ENCODE results near the gene ABCA1. TPM values are rescaled to one million over a fixed set of nuclear protein-coding genes. Genes with fewer than 3 reads are reported as not detected.

ABCA1 gene
- total RNA-seq, 1 experiment from 2014 or later = 2.3 TPM

DNA sequence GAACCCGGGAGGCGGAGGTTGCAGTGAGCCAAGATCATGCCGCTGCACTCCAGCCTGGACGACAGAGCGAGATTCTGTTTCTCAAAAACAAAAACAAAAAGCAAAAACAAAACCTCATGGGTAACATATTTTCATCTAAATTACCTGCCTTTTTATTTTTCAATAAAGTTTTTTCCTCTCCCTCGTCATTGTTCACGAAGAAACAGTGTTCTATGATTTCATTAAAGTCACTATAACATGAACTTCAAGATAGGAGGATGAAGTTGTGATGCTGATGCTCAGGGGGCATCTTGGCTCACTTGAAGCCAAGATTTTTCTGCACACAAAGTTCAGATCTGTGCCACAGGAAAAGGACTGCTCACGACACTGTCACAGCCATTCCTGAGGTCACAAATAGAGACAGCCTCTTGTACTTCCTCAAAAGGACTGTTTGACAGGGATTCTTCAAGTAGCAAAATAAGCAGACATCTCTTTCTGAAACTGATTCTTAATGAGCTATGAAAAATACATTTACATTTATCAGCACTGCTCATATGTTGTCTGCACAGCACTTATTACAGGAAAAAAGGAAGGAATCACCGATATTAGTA is 147.9 kb downstream of the ABCA1 start:
- Histone ChIP-seq H3K27ac (ENCODE audit: low read length) (no peak overlapping the region), H3K9me2 (replicated peaks; ENCODE audit: low read length) (no peaks in the 10 kb centered on the region), H3K79me2 (ENCODE audit: low read length) (no peaks in the 10 kb centered on the region), H3K9ac (ENCODE audit: low read length) (no peak overlapping the region), H3K4me2 (ENCODE audit: low read length) (no peak overlapping the region), H3K9me3 (ENCODE audit: low read length) (no peaks in the 10 kb centered on the region), H3K27me3 (ENCODE audit: low read length) (no peaks in the 10 kb centered on the region), H3F3A (ENCODE audit: low read length, unreplicated experiment) (no peaks in the 10 kb centered on the region), H4K20me1 (ENCODE audit: low read length) (no peaks in the 10 kb centered on the region), H3K4me3 (ENCODE audit: low read length) (no peak overlapping the region), H2AFZ (ENCODE audit: low read length) (no peak overlapping the region), H3K36me3 (ENCODE audit: low read depth, low read length) (no peaks in the 10 kb centered on the region), H3K4me1 (ENCODE audit: insufficient read depth, low read length) (peaks cover 13% of the 10 kb centered on the region; the same call in 1 of the 2 replicates)
- CTCF ChIA-PET = interaction anchor here (1.0 kb wide), 1 partner anchor 83 kb away, joined by 9 read pairs; no protein-coding TSS in a partner anchor
- POLR2A ChIA-PET (ENCODE audit: unreplicated experiment) = interaction anchor here (0.6 kb wide), 1 partner anchor 130 kb away, joined by 3 read pairs; no protein-coding TSS in a partner anchor
- no peak for ATAC-seq
- BruUV-seq (replicated peaks) = no TSS peak
- no peak for TF ChIP-seq EZH2 (IDR thresholded peaks at IDR 0.05; ENCODE audit: low read length, unreplicated experiment)
- TF ChIP-seq EZH2phosphoT487 (IDR thresholded peaks at IDR 0.05; ENCODE audit: borderline replicate concordance, low read length) = no peak
- TF ChIP-seq, protein P1, sequence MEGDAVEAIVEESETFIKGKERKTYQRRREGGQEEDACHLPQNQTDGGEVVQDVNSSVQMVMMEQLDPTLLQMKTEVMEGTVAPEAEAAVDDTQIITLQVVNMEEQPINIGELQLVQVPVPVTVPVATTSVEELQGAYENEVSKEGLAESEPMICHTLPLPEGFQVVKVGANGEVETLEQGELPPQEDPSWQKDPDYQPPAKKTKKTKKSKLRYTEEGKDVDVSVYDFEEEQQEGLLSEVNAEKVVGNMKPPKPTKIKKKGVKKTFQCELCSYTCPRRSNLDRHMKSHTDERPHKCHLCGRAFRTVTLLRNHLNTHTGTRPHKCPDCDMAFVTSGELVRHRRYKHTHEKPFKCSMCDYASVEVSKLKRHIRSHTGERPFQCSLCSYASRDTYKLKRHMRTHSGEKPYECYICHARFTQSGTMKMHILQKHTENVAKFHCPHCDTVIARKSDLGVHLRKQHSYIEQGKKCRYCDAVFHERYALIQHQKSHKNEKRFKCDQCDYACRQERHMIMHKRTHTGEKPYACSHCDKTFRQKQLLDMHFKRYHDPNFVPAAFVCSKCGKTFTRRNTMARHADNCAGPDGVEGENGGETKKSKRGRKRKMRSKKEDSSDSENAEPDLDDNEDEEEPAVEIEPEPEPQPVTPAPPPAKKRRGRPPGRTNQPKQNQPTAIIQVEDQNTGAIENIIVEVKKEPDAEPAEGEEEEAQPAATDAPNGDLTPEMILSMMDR (conservative IDR thresholded peaks at IDR 0.05; ENCODE audit: low read depth, low read length) = no peak
- intact Hi-C loops (cut with micrococcal nuclease) = loop anchor here (1.0 to 2.0 kb wide), 3 partner anchors 75 to 635 kb away; no protein-coding TSS in a partner anchor
- no peak for DNase-seq

DNA sequence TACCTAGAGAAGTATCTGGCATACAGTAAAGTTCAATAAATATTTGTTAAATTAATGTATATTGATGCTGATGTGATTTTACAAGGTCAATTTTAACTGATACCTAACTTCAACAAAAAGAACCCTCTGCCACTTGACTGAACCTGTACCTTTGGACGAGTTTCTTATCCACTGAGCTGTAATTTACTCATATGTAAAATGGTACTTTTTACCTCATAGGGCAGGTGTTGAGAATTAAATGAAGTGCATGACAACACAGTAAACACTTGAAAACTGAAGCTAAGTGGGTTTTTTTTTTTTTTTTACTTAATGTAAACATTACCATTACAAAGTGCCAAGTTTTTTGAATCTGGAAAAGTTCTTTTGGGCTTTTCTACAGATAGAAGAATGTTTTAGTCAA is 148.6 kb downstream of the ABCA1 start:
- no peak for ATAC-seq
- Histone ChIP-seq H3K4me3 (ENCODE audit: low read length) (no peak overlapping the region), H3K4me2 (ENCODE audit: low read length) (no peak overlapping the region), H3K4me1 (ENCODE audit: insufficient read depth, low read length) (peaks cover 13% of the 10 kb centered on the region; the same call in 1 of the 2 replicates), H4K20me1 (ENCODE audit: low read length) (no peaks in the 10 kb centered on the region), H3F3A (ENCODE audit: low read length, unreplicated experiment) (no peaks in the 10 kb centered on the region), H3K9me2 (replicated peaks; ENCODE audit: low read length) (no peaks in the 10 kb centered on the region), H3K9me3 (ENCODE audit: low read length) (no peaks in the 10 kb centered on the region), H3K27me3 (ENCODE audit: low read length) (no peaks in the 10 kb centered on the region), H3K27ac (ENCODE audit: low read length) (no peak overlapping the region), H3K36me3 (ENCODE audit: low read depth, low read length) (no peaks in the 10 kb centered on the region), H3K79me2 (ENCODE audit: low read length) (no peaks in the 10 kb centered on the region), H3K9ac (ENCODE audit: low read length) (no peak overlapping the region), H2AFZ (ENCODE audit: low read length) (no peak overlapping the region)
- BruUV-seq (replicated peaks) = no TSS peak
- CTCF ChIA-PET = no interaction called here
- TF ChIP-seq EZH2phosphoT487 (IDR thresholded peaks at IDR 0.05; ENCODE audit: borderline replicate concordance, low read length) (no peak), EZH2 (IDR thresholded peaks at IDR 0.05; ENCODE audit: low read length, unreplicated experiment) (no peak)
- TF ChIP-seq, protein P1 (conservative IDR thresholded peaks at IDR 0.05; ENCODE audit: low read depth, low read length) = no peak
- no peak for DNase-seq
- POLR2A ChIA-PET (ENCODE audit: unreplicated experiment) = no interaction called here
- intact Hi-C loops (cut with micrococcal nuclease) = no loop called here

DNA sequence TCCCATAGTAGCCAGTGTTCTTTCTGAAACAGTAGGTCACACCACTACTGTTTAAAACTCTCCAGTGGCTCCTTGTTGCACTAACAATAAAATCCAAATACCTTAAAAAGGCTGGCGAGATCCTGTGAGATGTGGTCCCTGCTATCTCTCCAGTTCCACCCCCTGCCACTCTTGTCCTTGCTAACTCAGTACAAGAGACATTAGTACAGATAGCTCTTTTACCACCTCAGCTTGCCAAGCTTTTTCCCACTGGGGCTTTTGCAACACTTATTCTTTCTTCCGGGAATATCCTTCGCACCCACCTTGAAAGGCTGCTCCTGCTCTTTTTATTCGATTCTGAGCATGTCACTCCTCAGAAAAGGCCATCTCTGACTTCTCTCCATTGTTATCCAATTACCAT is 149.2 kb downstream of the ABCA1 start:
- intact Hi-C loops (cut with micrococcal nuclease) = no loop called here
- CTCF ChIA-PET = no interaction called here
- H4K20me1 ChIP-seq (ENCODE audit: low read length) = no peaks in the 10 kb centered on the region
- H3K9ac ChIP-seq (ENCODE audit: low read length) = no peak overlapping the region
- H3K27ac ChIP-seq (ENCODE audit: low read length) = no peak overlapping the region
- POLR2A ChIA-PET (ENCODE audit: unreplicated experiment) = no interaction called here
- H3K9me2 ChIP-seq (replicated peaks; ENCODE audit: low read length) = no peaks in the 10 kb centered on the region
- H3K9me3 ChIP-seq (ENCODE audit: low read length) = no peaks in the 10 kb centered on the region
- H2AFZ ChIP-seq (ENCODE audit: low read length) = no peak overlapping the region
- H3K4me1 ChIP-seq (ENCODE audit: insufficient read depth, low read length) = peaks cover 13% of the 10 kb centered on the region; the same call in 1 of the 2 replicates
- TF ChIP-seq EZH2phosphoT487 (IDR thresholded peaks at IDR 0.05; ENCODE audit: borderline replicate concordance, low read length) = no peak
- no peak for TF ChIP-seq EZH2 (IDR thresholded peaks at IDR 0.05; ENCODE audit: low read length, unreplicated experiment)
- TF ChIP-seq, protein P1 (conservative IDR thresholded peaks at IDR 0.05; ENCODE audit: low read depth, low read length) = no peak
- no peaks in the 10 kb centered on the region for H3K27me3 ChIP-seq (ENCODE audit: low read length)
- DNase-seq (no peak), ATAC-seq (no peak)
- no peaks in the 10 kb centered on the region for H3F3A ChIP-seq (ENCODE audit: low read length, unreplicated experiment)
- H3K36me3 ChIP-seq (ENCODE audit: low read depth, low read length) = no peaks in the 10 kb centered on the region
- BruUV-seq (replicated peaks) = no TSS peak
- H3K79me2 ChIP-seq (ENCODE audit: low read length) = no peaks in the 10 kb centered on the region
- no peak overlapping the region for H3K4me2 ChIP-seq (ENCODE audit: low read length)
- H3K4me3 ChIP-seq (ENCODE audit: low read length) = no peak overlapping the region

Measured in PC-3 (cell line).